GM18507 (cell line): ENCODE measurements around the gene GSTT2.

ENCODE experiments used
- DNase-seq: peaks from one replicate; pipeline ENCODE4 v3.0.0; 2011; ENCODE audit warnings: low read depth; ENCODE audit not compliant: insufficient read length; ENCODE audit errors: extremely low spot score
- FAIRE-seq: peaks from 2 replicates; lab custom pipeline; 2011; peaks lifted over from hg19 to GRCh38; lab: Jason Lieb, UNC

Gene GSTT2

DNA sequence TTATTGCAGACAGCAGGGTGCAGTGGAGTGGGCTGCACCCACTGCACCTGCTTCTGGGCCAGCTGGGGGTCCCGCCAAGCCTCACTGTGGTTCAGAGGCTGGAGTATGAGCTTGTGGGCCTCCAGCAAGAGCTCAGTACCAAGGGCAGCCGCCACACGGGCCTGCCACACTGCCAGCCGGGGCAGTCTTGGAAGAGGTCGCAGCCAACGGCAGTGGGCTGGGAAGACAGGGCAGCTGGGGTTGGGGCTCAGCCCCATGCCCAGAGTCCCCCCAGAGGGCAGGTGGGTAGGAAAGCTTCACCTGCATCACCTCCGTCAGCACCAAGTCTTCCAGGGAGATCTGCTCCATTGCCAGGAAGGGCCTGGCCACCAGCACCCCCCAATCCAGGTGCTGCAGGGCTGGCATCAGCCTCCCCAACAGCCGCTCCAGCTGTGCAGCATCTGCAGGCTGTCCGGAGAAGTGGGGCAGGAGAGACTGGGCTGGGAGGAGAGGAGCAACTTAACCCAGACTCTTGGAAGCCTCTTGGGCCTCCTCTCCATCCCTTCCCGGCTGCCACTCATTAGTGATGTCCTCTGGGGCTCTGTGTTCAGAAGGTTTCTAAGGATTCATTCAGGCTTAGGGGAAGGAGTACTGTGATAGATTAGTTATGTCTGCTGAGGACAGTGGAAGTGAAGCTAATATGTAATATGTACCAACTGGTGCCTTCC lies 26.4 kb downstream of the GSTT2 start:
- DNase-seq (no peak), FAIRE-seq (no peak)

DNA sequence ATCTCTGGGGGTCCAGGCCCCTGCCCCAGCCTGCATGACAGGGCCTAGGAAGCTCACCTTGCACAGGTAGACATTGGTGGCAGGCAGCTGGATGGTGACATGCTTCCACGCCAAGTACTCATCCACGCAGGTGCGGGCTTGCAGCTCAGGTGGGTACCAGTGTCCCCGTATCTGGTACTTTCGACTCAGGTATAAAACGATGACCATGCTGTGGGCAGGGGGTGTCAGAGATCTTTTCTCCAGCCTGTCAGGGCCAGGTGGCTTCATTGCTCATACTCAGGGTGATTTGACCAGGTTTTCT lies 26.9 kb downstream of the GSTT2 start:
- DNase-seq: no peak
- FAIRE-seq: no peak

DNA sequence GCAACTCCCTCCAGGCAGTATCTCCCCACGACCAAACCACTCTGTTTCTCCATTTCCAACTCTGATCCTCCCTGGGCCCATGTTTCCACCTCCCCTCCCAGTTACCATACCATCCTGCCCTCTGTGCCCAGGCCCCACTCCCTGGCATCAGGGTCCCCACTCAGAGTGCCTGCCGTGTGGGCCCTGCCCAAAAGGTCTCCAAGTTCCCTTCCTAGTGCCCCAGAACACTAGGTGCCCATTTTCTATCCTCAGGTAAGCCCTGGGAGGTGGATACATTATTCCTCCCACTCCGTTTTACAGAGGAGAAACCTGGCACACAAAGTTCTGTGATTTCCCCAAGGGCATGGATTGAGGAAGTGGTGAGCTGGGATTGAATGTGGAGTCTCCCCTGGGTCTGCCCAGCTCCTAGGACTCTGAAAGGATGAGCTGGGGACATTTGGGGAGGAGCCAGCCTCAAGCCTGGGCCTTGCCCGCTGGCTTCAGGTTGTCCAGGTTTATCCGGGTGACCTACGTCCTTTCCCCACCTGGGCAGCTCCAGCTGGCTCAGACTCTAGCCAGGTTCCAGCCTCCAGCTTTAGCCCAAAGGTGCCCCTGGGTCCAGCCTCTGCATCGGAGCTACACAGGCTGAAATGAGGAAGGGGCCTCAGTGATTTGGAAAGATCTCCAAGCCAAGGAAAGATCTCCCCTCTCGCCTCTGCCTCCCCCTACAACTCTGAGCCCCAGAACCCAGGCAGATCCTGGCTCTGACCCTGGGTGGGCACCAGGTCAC lies 27.5 kb downstream of the GSTT2 start:
- DNase-seq: no peak
- FAIRE-seq: no peak

DNA sequence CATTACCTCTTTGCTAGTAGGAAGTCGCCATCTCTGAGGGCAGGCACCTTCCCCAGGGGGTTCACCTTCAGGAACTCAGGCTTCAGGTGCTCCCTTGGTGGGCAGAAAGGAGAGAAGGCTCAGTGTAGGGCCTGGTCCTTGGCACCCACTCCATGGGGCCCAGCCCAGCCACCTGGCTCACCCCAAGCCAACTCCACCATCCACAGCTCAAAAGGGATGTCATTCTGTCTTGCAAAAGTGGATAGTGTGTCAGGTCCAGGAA lies 28.0 kb downstream of the GSTT2 start:
- DNase-seq (no peak), FAIRE-seq (no peak)

DNA sequence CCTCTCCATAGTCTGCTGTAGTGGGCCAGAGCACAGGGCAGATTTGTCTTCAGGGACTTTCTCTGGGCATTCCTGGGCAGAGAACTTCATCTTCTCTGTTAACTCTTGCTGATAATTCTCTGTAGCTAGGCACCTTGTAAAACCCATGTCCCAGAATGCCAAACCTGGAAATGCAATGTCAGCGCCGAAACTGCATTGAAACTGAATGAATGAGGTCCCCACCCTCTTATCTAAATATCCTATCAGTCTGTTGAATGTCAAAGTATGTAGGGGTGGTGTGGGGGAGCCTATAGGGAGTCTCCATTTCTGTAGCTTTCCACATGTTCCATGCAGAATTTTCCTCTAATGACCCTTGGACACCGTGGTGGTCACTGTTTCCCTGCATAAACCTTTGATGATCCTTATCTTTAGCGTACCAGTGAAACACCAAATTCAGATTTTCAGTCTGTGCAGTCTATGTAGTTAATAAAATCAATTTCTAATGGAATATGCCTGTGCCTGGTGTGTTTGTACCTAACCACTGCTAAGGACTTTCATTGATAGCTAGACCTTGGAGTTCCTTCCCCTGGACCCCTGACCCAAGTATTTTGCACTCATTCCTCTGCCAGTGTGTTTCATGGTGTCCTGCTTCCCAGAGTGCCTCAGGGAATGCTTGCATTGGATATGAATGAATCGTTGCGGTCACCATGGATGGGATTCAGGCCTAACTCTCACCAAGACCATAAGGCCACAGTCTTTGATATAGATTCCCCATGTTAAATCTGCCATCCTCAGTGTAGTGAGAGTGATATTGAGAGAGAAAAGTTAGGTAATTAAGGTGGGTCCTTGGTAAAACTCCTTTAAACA lies 28.7 kb downstream of the GSTT2 start:
- FAIRE-seq (no peak), DNase-seq (no peak)

DNA sequence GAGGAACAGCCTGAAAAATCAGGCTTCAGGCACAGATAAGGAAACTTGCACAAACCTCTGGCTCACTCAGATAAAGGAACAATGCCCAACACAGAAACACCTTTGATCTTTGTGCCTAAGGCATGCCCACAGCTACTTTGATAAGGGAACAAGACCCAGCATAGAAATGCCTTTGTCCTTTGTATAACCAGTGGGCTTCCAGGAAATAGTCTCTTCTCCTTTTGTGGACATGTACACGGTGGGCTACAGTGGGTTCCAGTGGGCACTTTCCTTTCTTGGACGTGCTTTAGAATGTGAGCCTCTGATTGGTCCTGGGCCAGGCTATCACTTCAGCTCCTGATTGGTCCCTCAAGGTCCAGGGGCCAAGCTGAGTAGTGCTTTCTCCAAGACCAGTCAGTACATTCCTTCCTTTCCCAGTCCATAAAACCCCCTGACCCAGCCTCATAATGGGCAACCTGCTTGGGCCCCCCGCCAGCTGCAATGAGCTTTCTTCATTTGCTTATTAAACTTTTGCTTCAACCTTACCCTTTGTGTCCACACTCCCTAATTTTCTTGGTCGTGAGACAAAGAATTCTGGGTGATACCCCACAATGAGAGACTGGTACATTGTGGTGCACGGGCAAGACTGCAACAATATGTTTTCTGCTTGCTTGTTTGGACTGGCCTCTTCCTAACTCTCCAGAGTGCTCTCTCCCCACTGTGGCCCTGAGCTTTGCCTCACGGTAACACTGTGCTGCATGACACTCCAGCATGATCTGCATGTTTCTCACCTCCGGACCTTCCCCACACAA lies 29.5 kb downstream of the GSTT2 start:
- FAIRE-seq: no peak
- no peak for DNase-seq

DNA sequence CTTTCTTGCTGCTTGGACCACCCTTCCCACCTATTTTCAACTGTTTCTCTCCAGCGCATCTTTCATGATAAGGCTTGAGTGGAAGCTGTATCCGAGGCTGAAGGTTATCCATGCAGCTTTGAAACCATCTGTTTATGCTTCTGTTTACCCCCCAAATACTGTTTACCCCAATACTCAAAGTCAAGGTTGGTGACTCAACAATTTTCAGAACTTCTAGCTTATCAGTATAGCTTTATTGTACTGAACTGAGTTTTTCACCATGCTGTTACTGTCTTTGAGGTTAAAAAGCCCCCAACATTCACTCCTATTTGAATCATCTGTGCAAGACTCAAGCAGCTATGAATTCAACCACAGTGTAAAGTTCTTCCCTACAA lies 30.1 kb downstream of the GSTT2 start:
- FAIRE-seq: no peak
- DNase-seq: no peak

DNA sequence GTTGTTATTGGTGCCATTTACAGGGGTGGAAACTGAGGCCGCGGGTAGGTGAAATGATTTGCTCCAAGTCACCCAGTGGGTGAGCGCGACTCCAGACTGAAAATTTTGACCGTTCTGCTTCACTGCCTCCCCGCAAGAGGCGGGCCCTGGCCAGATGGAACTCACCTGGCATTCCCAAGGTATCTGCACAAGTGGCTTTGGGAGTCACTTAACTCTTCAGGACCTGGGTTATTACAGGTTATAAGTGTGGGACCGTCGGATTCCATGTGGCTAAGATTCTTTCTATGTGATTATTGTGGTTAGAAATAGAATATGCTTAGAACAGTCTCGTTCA lies 31.8 kb downstream of the GSTT2 start:
- FAIRE-seq (no peak), DNase-seq (no peak)

DNA sequence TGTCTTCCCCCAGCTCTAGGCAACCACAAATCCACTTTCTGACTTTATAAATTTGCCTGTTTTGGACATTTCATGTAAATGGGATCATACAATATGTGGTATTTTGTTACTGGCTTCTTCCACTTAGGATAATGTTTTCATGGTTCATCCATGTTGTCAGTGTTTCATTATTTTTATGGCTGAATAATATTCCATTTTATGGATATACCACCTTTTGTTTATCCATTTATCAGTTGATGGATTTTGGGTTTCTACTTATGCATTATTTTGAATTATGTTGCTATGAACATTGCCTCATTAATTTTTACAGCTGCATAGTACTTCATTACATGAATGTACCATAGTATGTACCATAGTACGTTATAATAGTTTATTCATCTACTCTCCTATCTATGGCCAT lies 36.2 kb downstream of the GSTT2 start:
- DNase-seq: no peak
- no peak for FAIRE-seq

DNA sequence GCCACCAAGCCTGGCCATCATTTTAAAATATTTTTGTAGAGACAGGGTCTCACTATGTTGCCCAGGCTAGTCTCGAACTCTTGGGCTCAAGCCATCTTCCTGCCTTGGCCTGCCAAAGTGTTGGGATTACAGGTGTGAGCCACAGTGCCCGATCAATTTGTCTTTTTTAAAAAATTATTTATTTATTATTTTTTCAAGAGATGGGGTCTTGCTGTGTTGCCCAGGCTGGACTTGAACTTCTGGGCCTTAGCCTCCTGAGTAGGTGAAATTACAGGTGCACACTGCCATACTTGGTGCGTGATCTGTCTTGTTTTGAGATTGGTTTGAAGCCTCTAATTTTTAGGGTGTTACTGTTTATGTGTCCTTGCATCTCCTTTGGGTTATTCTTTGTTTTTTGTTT lies 41.4 kb downstream of the GSTT2 start:
- FAIRE-seq (no peak), DNase-seq (no peak)

DNA sequence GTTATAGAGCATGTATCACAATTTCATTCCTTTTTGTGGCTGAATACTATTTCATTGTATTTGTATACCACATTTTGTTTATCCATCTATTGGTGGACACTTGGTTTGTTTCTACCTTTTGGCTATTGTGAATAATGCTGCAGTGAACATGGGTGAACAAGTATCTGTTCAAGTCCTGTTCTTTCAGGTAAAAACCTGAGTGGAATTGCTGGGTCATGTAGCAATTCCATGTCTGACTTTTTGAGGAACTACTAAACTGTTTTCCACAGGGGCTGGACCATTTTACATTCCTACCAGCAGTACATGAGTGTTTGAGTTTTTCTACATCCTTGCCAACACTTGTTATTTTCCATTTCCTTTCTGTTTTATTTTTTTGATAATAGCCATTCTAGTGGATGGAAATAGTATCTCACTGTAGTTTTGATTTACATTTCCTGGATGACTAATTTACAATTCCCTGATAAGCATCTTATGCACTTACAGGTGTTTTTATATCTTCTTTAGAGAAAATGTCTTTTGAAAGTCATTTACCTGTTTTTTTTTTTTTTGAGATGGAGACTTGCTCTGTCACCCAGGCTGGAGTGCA lies 43.4 kb downstream of the GSTT2 start:
- DNase-seq (no peak), FAIRE-seq (no peak)

DNA sequence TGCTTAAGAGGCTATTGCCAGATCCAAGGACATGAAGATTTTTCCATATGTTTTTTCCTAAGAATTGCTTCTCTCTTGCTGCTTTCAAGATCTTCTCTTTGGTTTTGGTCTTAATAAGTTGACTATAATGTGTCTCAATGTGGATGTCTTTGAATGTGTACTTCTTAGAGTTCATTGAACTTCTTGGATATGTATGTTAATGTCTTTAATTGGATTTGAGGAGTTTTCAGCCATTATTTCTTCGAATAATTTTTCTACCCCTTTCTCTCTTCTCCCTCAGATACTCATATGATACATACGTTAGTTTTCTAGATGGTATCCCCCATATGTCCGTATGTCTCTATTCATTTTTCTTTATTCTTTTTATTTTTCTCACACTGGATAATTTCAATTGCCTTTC lies 44.4 kb downstream of the GSTT2 start:
- FAIRE-seq (no peak), DNase-seq (no peak)

DNA sequence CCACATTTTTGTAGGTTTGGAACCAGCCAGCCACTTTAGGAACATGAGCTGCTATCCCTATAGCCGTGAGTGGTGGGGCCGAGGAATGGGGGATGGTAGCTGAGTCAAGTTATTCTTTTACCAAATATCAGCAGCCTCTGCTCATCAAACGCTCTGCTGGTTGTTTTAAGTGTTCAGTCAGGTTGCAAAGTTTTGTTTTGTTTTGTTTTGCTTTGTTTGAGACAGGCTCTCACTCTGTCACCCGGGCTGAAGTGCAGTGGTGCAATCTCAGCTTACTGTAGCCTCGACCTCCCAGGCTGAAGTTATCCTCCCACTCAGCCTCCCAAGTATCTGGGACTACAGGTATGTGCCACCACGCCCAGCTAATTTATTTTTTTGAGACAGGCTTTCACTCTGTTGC lies 45.5 kb downstream of the GSTT2 start:
- DNase-seq (no peak), FAIRE-seq (no peak)

DNA sequence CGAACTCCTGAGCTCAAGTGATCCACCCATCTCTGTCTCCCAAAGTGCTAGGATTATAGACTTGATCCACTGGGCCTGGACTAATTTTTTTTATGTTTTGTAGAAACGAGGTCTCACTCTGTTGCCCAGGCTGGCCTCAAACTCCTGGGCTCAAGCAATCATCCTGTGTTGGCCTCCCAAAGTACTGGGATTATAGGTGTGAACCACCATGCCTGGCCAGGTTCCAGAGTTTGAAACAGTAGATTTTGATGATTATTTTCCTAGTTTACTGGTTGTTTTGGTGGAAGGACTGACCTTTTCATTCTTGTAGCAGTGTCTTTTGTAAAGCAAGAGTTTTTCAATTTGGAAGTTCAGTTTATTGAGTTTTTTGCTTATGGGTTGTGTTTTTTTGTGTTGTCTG lies 46.1 kb downstream of the GSTT2 start:
- no peak for FAIRE-seq
- no peak for DNase-seq

DNA sequence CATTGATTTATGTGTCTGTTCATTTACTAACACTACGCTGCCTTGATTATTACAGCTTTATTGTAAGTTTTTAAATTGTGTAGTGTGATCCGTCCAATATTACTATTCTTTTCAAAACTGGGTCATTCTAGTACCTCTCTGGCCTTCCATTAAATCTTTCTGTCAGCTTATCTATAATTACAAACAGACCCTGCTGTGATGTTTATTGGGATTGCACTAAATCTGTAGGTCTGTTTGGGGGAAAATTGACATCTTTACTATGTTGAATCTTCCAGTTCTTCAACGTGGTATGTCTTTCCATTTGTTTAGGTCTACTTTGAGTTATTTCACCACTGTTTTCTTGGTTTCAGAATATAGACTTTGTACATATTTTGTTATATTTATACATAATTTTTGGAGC lies 46.8 kb downstream of the GSTT2 start:
- FAIRE-seq (no peak), DNase-seq (no peak)

DNA sequence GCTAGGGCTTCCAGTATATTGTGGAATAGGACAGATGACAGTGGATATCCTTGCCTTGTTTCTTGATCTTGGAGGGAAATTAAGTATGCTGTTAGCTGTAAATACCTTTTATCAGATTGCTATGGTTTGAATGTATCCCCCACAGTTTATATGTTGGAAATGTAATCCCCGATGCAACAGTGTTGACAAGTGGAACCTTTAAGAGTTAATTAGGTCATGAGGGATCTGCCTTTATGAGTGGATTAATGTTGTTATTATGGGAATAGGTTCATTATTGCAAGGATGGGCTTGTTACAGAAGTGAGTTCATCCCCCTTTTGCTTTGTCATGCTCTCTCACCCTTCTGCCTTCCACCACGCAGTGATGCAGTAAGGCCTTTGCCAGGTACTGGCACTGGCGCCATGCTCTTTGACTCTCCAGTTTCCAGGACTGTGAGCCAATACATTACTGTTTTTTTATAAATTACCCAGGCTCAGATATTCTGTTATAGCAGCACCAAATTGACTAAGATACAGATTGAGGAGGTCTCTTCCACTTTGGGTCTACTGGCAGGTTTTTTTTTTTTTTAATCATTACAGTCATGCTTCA lies 47.5 kb downstream of the GSTT2 start:
- DNase-seq: no peak
- FAIRE-seq: no peak

DNA sequence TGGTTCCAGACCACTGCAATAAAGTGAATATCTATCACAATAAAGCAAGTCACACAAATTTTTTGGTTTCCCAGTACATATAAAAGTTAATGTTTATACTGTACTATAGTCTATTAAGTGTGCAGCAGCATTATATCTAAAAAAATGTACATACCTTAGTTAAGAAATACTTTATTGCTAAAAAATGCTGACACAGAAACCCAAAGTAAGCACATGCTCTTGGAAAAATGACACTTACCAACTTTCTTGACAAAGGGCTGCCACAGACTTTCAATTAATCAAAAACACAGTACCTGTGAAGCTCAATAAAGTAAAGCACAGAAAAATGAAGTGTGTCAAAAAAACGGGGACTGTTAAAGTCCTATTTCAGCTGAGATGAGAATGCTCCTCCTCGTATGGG lies 48.1 kb downstream of the GSTT2 start:
- DNase-seq: no peak
- no peak for FAIRE-seq

DNA sequence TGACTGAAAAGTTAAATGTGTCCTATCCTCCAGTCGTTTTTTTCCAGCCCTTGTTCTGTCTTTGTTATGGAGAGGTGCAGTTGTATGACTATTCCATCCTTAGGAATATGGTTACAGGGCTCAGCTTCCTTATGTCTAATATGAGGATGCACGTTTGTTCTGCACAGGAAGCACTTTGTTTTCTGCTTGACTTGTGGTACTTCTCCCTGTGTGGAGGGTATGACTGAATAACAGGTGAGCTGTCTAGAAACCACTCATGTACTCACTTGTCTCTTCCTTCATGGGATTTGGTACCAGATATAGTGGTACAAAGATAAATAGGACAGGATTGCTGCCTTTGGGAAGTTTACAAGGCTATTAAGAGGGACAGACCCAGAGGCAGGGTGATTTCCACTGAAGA lies 48.6 kb downstream of the GSTT2 start:
- FAIRE-seq (no peak), DNase-seq (no peak)

DNA sequence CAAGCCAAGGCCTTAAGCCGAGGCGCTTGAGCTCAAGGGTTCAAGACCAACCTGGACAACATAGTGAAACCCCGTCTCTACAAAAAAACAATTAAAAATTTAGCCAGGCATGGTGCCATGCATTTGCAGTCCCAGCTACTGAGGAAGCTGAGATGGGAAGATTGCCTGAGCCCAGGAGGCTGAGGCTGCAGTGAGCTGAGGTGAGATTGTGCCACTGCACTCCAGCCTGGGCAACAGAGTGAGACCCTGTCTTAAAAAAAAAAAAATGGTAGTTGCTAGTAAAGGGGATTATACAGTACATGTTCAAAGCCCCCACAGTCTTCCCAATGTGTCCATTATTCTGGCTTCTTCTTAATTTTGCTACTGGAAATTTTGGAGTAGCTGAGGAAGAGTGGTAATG lies 49.4 kb downstream of the GSTT2 start:
- FAIRE-seq: no peak

More for the DNA sequence above, 49.4 kb downstream of the GSTT2 start:
- DNase-seq: no peak
